Keratinocyte (primary cell): ENCODE data around the gene FSCB. TPM values are rescaled to one million over a fixed set of nuclear protein-coding genes. Genes with fewer than 3 reads are reported as not detected.

Experiments used
- DNase-seq: peaks from one replicate; pipeline ENCODE4 v3.0.0-alpha.2; 2011; ENCODE audit warnings: low read depth, missing footprints, low spot score
- FAIRE-seq: peaks from 2 replicates; lab custom pipeline; 2011; peaks lifted over from hg19 to GRCh38; lab: Jason Lieb, UNC
- H2AFZ ChIP-seq: 2 replicates; pipeline ENCODE4 v1.6.0; 2012; ENCODE audit warnings: low read length, control low read depth, inconsistent platforms; ENCODE audit not compliant: control insufficient read depth
- H3K27ac ChIP-seq: 2 replicates; pipeline ENCODE4 v1.5.1; 2011; ENCODE audit warnings: low read length; ENCODE audit not compliant: control insufficient read depth, insufficient read depth
- H3K27me3 ChIP-seq: 3 replicates; pipeline ENCODE4 v1.6.0; 2011; ENCODE audit warnings: low read length; ENCODE audit not compliant: control insufficient read depth, insufficient read depth; ENCODE audit errors: extremely low read depth
- H3K36me3 ChIP-seq, 2 experiments: 2 replicates in 1 of 2; 3 replicates in 1 of 2; pipeline ENCODE4 v1.5.1; 2011; ENCODE audit warnings: low read length in 2 of 2, mild to moderate bottlenecking in 1 of 2; ENCODE audit not compliant: control insufficient read depth in 2 of 2, insufficient read depth in 2 of 2; ENCODE audit errors: extremely low read depth in 1 of 2
- H3K4me1 ChIP-seq: 3 replicates; pipeline ENCODE4 v1.5.1; 2011; ENCODE audit warnings: low read length; ENCODE audit not compliant: control insufficient read depth, insufficient read depth; ENCODE audit errors: extremely low read depth
- H3K4me2 ChIP-seq: 3 replicates; pipeline ENCODE4 v1.6.0; 2011; ENCODE audit warnings: low read depth, low read length; ENCODE audit not compliant: control insufficient read depth, insufficient read depth; ENCODE audit errors: extremely low read depth
- H3K4me3 ChIP-seq, 3 experiments: fragments of 200-600 bp in 1 of 3; sonication (generic) in 1 of 3; 2 replicates in 2 of 3; 3 replicates in 1 of 3; pipeline ENCODE4 v1.5.1; 2011 to 2016; ENCODE audit warnings: low read length in 3 of 3, mild to moderate bottlenecking in 3 of 3, control low read depth in 2 of 3, inconsistent platforms in 1 of 3, low read depth in 1 of 3, mixed read lengths in 1 of 3, mixed run types in 1 of 3, moderate library complexity in 1 of 3; ENCODE audit not compliant: control insufficient read depth in 2 of 3, insufficient read depth in 2 of 3; ENCODE audit errors: extremely low read depth in 1 of 3
- H3K79me2 ChIP-seq: 2 replicates; pipeline ENCODE4 v1.6.0; 2012; ENCODE audit warnings: low read length; ENCODE audit not compliant: control insufficient read depth, insufficient read depth
- H3K9ac ChIP-seq: 3 replicates; pipeline ENCODE4 v1.6.0; 2011; ENCODE audit warnings: low read length; ENCODE audit not compliant: control insufficient read depth, insufficient read depth; ENCODE audit errors: extremely low read depth
- H3K9me1 ChIP-seq: 3 replicates; pipeline ENCODE4 v1.6.0; 2011; ENCODE audit warnings: low read length; ENCODE audit not compliant: control insufficient read depth, insufficient read depth; ENCODE audit errors: extremely low read depth
- H3K9me3 ChIP-seq: 2 replicates; pipeline ENCODE4 v1.5.1; 2012; ENCODE audit warnings: low read depth, low read length; ENCODE audit not compliant: control insufficient read depth
- H4K20me1 ChIP-seq: 3 replicates; pipeline ENCODE4 v1.6.0; 2011; ENCODE audit warnings: low read length; ENCODE audit not compliant: control insufficient read depth, insufficient read depth; ENCODE audit errors: extremely low read depth
- CTCF ChIP-seq, 3 experiments: IDR thresholded peaks in 1 of 3; conservative IDR thresholded peaks in 1 of 3; optimal IDR thresholded peaks in 1 of 3; 2 replicates in 2 of 3; 3 replicates in 1 of 3; pipeline versions ENCODE3 to v1.5.1; 2011; ENCODE audit warnings: low read length in 3 of 3, mild to moderate bottlenecking in 3 of 3, moderate library complexity in 2 of 3, control low read depth in 1 of 3, inconsistent platforms in 1 of 3; ENCODE audit not compliant: insufficient read depth in 2 of 3; ENCODE audit errors: extremely low read depth in 1 of 3
- EZH2 ChIP-seq: IDR thresholded peaks from one replicate; pipeline ENCODE4 v1.6.1; 2012; ENCODE audit warnings: inconsistent platforms, mild to moderate bottlenecking, low read length, moderate library complexity
- dilution Hi-C: fragments of 300-500 bp; cut with MboI; formaldehyde crosslinking; loops from one replicate; pipeline ENCODE4 v1.7.0; 2020; ENCODE audit warnings: low sequenced_read_pairs; ENCODE audit not compliant: extremely low pct_ligation_motif_present
- polyA plus RNA-seq, 5 experiments: library from polyadenylated mRNA; depleted of rRNA in 3 of 5; stranded (reverse) in 3 of 5; stranded (forward) in 1 of 5; unstranded in 1 of 5; fragments of >200 nt; gene quantifications; 1 replicate in 1 of 5; 2 replicates in 3 of 5; 3 replicates in 1 of 5; pipeline versions ENCODE4 v1.2.1 to v1.2.3, GENCODE V29; 2011 to 2012; ENCODE audit warnings: missing spikeins in 2 of 5, low read depth in 1 of 5, low replicate concordance in 1 of 5

FSCB gene
- polyA plus RNA-seq, 1 donor (not counting 4 experiments of a cell fraction or from before 2014, with no cell fraction given), result not detected

GRCh38 chr14:44505588-44505987 is 1.5 kb downstream of the FSCB start:
- Histone ChIP-seq H3K36me3 (no peaks in the 10 kb centered on the region), H2AFZ (no peak overlapping the region), H3K4me2 (no peak overlapping the region), H3K27me3 (no peaks in the 10 kb centered on the region), H3K9ac (no peak overlapping the region), H3K4me3 (no peak overlapping the region), H3K79me2 (no peaks in the 10 kb centered on the region), H4K20me1 (no peaks in the 10 kb centered on the region), H3K9me3 (no peaks in the 10 kb centered on the region), H3K4me1 (no peaks in the 10 kb centered on the region), H3K9me1 (no peaks in the 10 kb centered on the region), H3K27ac (no peak overlapping the region)
- TF ChIP-seq CTCF (optimal IDR thresholded peaks at IDR 0.05 in 1 of 3, IDR thresholded peaks at IDR 0.05 in 1 of 3, conservative IDR thresholded peaks at IDR 0.05 in 1 of 3; ENCODE audit: extremely low read depth in 1 of 3, insufficient read depth in 2 of 3, low read length in 3 of 3) (no peak), EZH2 (no peak)
- FAIRE-seq (no peak), DNase-seq (no peak)
- dilution Hi-C loops, result no loop called here

- no peak overlapping the region for H3K9ac ChIP-seq
These were observed 9.9 kb downstream of the FSCB start for GRCh38 chr14:44497148-44497547.

More at GRCh38 chr14:44497148-44497547, 9.9 kb downstream of the FSCB start:
- TF ChIP-seq CTCF (optimal IDR thresholded peaks at IDR 0.05 in 1 of 3, IDR thresholded peaks at IDR 0.05 in 1 of 3, conservative IDR thresholded peaks at IDR 0.05 in 1 of 3; ENCODE audit: extremely low read depth in 1 of 3, insufficient read depth in 2 of 3, low read length in 3 of 3) (no peak), EZH2 (no peak)
- Histone ChIP-seq H3K9me3 (peaks cover 1% of the 10 kb centered on the region), H3K9me1 (no peaks in the 10 kb centered on the region), H2AFZ (no peak overlapping the region), H3K36me3 (no peaks in the 10 kb centered on the region), H3K79me2 (no peaks in the 10 kb centered on the region), H3K4me2 (no peak overlapping the region), H3K27ac (no peak overlapping the region), H3K4me1 (no peaks in the 10 kb centered on the region), H3K27me3 (no peaks in the 10 kb centered on the region), H3K4me3 (no peak overlapping the region), H4K20me1 (no peaks in the 10 kb centered on the region)
- DNase-seq (no peak), FAIRE-seq (no peak)
- dilution Hi-C loops, result no loop called here
